Superior temporal gyrus (tissue), 1 donor: ENCODE measurements around the gene MCM5.
"Not testable (repeated sequence)": the region's sequence is repeated elsewhere in the genome, so short reads cannot be mapped to it uniquely, and the experiment has no call there.

Source experiments
- DNase-seq: peaks from one replicate; pipeline ENCODE4 v3.0.0-alpha.2; 2016; ENCODE audit errors: extremely low spot score

Gene MCM5

GRCh38 chr22:35452351-35452781 lies 52.4 kb downstream of the MCM5 start:
- no peak for DNase-seq

- DNase-seq = no peak
These were observed 53.1 kb downstream of the MCM5 start for GRCh38 chr22:35452810-35453743.

GRCh38 chr22:35454416-35455054 lies 54.6 kb downstream of the MCM5 start:
- DNase-seq = peak; percentile 36

GRCh38 chr22:35455529-35455928 lies 55.6 kb downstream of the MCM5 start:
- no peak for DNase-seq

GRCh38 chr22:35456757-35457156 lies 56.8 kb downstream of the MCM5 start:
- DNase-seq = no peak

GRCh38 chr22:35457729-35458546 lies 58.0 kb downstream of the MCM5 start:
- no peak for DNase-seq

- no peak for DNase-seq
These were observed 58.8 kb downstream of the MCM5 start for GRCh38 chr22:35458547-35459422.

- no peak for DNase-seq
These were observed 59.5 kb downstream of the MCM5 start for GRCh38 chr22:35459423-35459894.

- DNase-seq = not testable (repeated sequence)
These were observed 60.0 kb downstream of the MCM5 start for GRCh38 chr22:35459976-35460375.

- no peak for DNase-seq
These were observed 60.7 kb downstream of the MCM5 start for GRCh38 chr22:35460688-35461087.

- no peak for DNase-seq
These were observed 62.7 kb downstream of the MCM5 start for GRCh38 chr22:35462498-35463230.

GRCh38 chr22:35463231-35463933 lies 63.4 kb downstream of the MCM5 start:
- DNase-seq = no peak

- DNase-seq = no peak
These were observed 64.5 kb downstream of the MCM5 start for GRCh38 chr22:35464399-35464798.

- no peak for DNase-seq
These were observed 65.3 kb downstream of the MCM5 start for GRCh38 chr22:35465109-35465701.

GRCh38 chr22:35467681-35468434 lies 67.9 kb downstream of the MCM5 start:
- DNase-seq = peak; percentile 76

GRCh38 chr22:35470903-35471321 lies 71.0 kb downstream of the MCM5 start:
- DNase-seq = no peak

GRCh38 chr22:35471566-35471965 lies 71.6 kb downstream of the MCM5 start:
- DNase-seq = not testable (repeated sequence)

GRCh38 chr22:35472488-35472887 lies 72.5 kb downstream of the MCM5 start:
- DNase-seq = no peak
